Activated CD4-positive, alpha-beta T cell treated with anti-CD3 and anti-CD28 coated beads, Interleukin-2, Interleukin-6, amounts not matched to agents 100 ng/mL and 50 ng/mL, durations not matched to agents 16 hours and 8 hours (primary cell): Measurements from ENCODE around the gene SLC28A1.
"Not testable (repeated sequence)": the region's sequence is repeated elsewhere in the genome, so short reads cannot be mapped to it uniquely, and the experiment has no call there.

ENCODE experiments used
- DNase-seq: peaks from one replicate; pipeline ENCODE4 v3.0.0-alpha.2; 2020

SLC28A1 gene

DNA sequence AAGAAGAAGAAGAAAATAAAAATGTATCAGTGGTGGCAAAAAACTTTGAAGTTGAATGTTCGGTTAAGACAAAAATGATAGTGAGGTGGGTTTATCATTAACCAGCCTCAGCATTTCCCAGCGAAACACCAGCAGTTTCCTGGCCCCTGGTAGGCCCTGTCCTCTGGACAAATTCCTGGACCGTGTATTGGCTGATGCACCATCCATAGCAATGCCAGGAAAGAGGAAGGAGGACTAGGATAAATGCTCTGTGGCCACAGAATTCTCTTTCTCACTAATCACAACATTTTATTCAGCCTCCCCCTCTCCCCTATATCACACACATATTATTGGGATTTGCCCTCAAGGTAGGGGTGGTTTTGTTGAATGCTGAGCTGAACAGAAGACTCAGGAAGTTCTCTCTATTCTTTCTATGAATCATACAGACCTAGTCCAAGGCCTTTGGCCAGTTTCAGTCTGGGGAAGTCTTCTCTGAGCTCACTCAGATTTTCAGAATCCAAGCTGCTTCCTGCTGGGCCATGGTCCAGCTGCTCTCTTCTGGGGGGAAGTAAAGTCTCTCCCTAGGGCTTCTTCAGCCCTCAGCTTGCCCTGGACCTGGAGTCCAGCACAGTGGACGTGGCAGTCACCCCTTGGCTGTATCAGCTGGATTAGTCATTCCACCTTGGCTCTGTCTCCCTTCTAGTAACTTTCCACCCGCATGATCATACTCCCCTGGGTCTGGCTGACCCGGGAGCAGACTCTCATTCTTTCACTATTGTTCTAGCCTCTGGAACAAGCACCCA, 27.6 kb downstream of the SLC28A1 start:
- DNase-seq, result no peak

GRCh38 chr15:84913360-84913723, 28.9 kb downstream of the SLC28A1 start:
- DNase-seq, result no peak

DNA sequence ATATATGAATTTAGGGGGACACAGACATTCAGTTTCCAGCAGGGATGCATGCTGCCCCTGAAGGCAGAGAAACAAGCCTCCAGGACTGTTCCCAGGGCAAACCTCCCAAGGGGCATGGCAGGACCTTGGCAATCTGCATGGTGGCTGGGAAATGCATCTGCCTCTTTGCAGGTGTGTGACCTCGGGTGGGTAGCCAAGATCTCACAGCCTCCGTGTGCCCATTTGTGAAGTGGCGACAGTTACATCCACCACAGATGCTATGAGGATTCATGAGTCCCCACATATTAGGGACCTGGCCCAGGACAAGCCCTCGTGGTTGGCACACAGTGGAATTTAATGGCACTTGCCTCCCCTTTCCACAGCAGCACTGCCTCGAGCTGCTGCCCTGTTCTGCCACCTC, 29.9 kb downstream of the SLC28A1 start:
- DNase-seq, result no peak

GRCh38 chr15:84914909-84915605, 30.6 kb downstream of the SLC28A1 start:
- DNase-seq, result peak; percentile 78

GRCh38 chr15:84915606-84915958, 31.1 kb downstream of the SLC28A1 start:
- no peak for DNase-seq

GRCh38 chr15:84917452-84917851, 33.0 kb downstream of the SLC28A1 start:
- DNase-seq, result no peak

DNA sequence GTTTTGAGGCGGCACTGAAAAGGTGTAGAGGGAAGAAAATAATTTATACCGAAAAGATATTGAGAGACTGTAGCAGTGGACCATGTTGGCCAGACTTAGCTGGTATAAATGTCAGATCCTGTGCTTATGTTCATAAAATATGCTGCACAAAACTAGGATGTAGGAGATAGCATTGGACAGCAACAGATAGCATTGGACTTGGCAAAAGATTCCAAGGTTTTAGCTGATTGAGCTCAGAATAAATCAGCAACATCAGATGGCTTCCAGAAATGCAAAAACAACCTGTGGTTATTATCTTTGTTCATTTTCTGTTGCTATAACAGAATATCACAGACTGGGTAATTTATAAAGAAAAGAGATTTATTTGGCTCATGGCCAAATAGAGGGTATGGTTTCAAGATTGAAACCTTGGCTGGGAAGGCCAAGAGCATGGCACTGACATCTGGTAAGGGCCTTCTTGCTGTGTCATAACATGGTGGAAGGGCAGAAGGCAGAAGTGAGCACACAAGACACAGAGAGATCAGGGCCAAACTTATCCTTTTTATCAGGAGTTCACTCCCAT, 34.7 kb downstream of the SLC28A1 start:
- no peak for DNase-seq

- DNase-seq, result no peak
These were observed 36.7 kb downstream of the SLC28A1 start for GRCh38 chr15:84921121-84921520.

GRCh38 chr15:84922530-84922929, 38.1 kb downstream of the SLC28A1 start:
- no peak for DNase-seq

DNA sequence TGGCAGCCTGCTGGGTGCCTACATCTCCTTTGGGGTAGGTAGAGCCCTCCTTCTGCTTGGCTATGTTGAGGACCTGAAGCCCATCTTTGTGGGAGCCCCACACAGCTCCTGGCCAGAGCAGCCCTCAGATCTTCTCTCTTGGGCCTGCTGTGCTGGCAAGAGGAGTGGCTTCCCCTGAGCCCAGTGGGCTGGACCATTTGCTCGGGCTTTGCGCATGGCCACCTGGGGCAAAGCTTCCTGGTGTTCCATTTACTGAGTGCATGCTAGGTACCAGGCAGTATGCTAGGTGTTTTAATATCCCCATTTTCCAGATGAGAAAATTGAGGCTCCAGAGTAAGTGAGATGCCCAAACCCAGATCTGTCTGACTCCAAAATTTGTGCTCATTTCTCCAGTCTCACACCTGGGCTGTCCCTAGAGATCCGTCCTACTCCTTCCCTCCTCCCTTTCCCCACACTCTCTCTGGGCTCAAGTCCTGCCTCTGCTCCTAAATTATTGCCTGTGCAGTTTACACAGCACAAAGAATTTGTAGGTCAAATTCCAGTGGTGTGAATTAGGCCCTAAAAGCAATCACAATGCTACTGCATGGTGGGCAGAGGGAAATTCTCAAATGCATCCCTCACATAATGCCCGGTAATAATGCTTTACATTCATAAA, 39.7 kb downstream of the SLC28A1 start:
- DNase-seq, result no peak

DNA sequence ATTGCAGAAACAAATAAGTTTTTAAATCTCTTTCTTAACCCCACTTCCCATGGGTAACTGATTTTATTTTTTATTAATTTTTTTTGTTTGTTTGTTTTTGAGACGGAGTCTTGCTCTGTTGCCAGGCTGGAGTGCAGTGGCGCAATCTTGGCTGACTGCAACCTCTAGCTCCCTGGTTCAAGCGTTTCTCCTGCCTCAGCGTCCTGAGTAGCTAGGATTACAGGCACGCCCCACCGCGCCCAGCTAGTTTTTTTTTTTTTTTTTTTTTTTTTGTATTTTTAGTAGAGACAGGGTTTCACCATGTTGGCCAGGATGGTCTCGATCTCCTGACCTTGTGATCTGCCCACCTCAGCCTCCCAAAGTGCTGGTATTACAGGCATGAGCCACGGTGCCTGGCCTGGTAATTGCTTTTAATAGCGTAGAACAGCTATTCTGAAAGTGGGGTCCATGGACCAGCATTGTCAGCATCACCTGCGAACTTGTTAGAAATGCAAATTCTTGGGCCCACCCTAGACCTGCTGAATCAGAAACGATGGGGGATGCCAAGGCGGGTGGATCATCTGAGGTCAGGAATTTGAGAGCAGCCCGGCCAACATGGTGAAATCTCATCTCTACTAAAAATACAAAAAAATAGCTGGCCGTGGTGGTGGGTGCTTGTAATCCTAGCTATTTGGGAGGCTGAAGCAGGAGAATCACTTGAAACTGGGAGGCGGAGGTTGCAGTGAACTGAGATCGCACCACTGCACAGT, 40.5 kb downstream of the SLC28A1 start:
- DNase-seq, result not testable (repeated sequence)

GRCh38 chr15:84925906-84926305, 41.4 kb downstream of the SLC28A1 start:
- DNase-seq, result no peak

- DNase-seq, result no peak
These were observed 42.2 kb downstream of the SLC28A1 start for GRCh38 chr15:84926491-84927230.

- DNase-seq, result no peak
These were observed 44.3 kb downstream of the SLC28A1 start for GRCh38 chr15:84928843-84929168.

DNA sequence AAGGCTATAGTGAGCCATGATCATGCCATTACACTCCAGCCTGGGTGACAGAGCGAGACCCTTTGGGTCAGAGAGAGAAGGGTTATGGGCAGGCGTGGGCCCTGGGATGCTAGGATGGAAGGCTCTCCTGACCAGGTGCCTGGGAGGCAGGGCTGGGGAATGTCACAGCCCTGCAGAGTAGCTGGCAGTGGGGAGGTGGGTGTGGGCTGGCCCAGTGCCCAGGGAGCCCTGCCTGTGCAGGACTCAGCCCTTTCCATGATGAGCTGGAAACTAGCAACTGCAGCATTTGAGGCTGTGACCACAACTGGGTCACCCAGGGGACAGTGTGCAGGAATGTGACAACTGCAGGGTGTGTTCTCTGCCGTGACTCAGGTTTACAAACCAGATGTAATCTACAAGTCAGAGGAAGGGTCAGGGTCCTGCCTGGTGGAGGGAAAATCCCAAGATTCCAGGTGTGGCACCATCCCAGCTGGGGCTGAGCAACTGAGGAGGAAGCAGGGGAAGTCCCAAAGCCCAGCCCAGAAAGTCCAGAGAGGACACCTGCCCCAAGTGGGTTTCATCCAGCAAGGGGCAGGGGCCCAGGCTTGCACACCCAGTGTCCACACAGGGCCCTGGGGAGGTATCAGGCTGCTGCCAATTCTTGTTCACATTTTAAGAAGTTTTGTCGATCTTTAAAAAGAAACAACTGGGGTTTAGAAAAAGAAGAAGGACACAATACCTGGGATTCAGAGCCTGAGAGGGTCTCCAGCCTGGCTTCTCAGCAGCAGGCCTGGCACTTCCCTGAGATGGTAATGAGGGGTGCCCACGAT, 45.5 kb downstream of the SLC28A1 start:
- no peak for DNase-seq

DNA sequence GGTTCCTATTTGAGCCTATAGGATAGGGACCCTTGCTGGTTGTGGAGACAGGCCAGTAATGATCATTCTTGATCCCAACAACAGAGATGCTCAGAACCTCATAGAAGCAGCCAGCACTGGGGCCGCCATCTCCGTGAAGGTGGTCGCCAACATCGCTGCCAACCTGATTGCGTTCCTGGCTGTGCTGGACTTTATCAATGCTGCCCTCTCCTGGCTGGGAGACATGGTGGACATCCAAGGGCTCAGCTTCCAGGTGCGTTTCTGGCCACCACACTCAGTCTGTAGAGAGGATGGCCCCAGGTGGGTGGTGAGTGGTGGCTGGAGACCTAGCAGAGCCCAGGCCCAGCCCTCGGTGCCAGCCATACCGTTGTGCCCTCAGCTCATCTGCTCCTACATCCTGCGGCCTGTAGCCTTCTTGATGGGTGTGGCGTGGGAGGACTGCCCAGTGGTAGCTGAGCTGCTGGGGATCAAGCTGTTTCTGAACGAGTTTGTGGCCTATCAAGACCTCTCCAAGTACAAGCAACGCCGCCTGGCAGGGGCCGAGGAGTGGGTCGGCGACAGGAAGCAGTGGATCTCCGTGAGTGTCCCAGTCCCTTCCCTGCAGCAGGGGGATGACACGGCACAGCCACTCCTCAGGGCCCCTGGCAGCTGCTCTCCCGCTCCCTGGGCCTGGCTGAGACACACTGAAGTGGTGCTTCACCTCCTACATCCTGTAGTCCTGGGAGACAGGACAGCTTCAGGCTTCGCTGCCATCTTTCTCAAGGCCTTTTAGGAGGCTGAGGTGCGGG, 50.7 kb downstream of the SLC28A1 start:
- no peak for DNase-seq

GRCh38 chr15:84937144-84937543, 52.7 kb downstream of the SLC28A1 start:
- no peak for DNase-seq

GRCh38 chr15:84938726-84939125, 54.3 kb downstream of the SLC28A1 start:
- no peak for DNase-seq

GRCh38 chr15:84940399-84940798, 55.9 kb downstream of the SLC28A1 start:
- DNase-seq, result no peak

GRCh38 chr15:84942456-84942855, 58.0 kb downstream of the SLC28A1 start:
- DNase-seq, result no peak

DNA sequence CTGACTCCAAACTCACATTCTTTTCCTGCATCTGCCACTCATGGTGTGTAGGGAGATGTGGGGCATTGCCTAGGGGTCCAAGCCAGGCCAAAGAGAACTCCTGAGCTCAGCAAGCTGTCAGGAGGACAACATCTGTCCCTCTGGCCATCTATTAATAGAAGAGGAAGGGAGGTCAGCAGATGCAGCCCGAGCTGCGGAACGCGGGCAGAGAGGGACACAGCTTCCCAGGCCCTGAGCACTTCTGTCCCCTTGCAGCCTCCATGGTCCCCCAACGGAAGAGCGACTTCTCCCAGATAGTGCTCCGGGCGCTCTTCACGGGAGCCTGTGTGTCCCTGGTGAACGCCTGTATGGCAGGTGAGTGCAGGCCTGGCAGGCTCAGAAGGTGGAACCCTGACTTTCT, 59.8 kb downstream of the SLC28A1 start:
- no peak for DNase-seq
